GM18520 (cell line): ENCODE measurements around the gene SBK3.

Experiments
- ATAC-seq: cut with Tn5 transposase; IDR thresholded peaks from one replicate; pipeline ENCODE4 v1.9.1; 2021; ENCODE audit not compliant: unreplicated experiment

SBK3 gene

DNA sequence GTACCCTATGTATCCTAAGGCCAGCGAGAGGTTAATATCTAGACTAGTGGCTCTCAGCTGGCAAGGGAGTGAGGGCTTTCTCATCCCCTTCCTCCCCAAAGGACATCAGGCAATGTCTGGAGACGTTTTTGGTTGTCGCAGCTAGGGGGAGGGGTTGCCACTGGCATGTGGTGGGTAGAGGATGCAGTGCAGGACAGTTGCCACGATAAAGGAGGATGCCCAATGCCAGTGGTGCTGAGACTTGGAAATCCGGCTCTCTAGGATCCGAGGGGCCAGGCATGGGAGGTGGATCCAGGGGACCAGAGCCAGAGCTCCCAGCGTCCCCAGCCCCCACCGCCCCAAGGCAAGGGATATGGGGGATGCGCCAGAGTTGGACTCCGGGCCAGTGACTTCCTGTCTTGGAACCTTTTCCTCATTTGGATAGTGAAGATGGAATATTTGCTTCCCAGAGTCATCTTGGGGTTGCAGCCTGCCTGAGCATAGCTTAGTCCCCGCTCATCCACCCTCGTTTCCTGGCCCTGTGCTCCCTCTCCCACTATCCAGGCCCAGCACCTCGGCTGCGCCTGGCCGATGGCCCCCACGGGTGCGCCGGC, 52.2 kb downstream of the SBK3 start:
- ATAC-seq, result no peak

- no peak for ATAC-seq
These were observed 52.9 kb downstream of the SBK3 start for GRCh38 chr19:55492362-55492944.

GRCh38 chr19:55491546-55492360, 53.6 kb downstream of the SBK3 start:
- no peak for ATAC-seq
